GM18508 (cell line): Measurements from ENCODE around the gene ALK.

Experiments
- ATAC-seq: cut with Tn5 transposase; IDR thresholded peaks from one replicate; pipeline ENCODE4 v1.9.1; 2021; ENCODE audit warnings: moderate number of reproducible peaks; ENCODE audit not compliant: insufficient read depth, unreplicated experiment

Gene ALK

GRCh38 chr2:29397039-29397438 lies 524.3 kb downstream of the ALK start:
- no peak for ATAC-seq

DNA sequence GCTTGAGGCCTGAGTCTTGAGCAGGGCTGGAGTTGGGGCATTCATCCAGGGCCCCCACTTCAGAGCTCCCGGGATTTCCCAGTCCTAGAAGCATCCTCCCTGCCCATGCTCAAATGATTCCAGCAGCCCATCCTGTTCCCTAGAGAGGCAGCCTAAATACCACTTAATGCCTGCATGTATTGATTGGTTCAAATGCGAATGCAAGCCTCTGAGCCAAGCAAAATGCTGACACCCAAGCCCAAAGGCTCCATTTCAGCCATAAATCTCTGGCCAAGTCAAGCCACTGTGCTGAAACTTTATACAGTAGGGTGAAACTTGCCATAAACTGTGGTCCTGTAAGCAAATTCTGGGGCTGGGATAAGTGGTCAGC lies 526.4 kb downstream of the ALK start:
- no peak for ATAC-seq

- ATAC-seq: no peak
Observed at GRCh38 chr2:29394311-29394980, 526.9 kb downstream of the ALK start.

DNA sequence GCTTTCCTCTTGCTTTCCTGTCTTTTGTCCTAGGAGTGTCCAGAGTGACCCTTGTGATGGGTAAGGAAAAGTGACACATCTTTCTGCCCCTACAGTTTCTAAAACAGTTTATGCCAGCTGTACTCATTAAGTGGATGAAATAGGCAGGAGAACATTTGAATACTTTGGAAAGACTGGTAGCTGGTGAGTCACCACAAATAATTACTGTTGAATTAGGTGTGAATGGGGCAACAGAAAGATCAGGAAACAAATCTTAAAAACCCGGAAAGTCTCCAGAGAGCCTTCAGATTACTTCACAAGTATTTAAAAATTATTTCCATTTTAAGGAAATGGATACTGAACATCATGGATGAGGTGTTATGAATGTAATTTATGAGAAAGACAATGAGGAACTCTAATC lies 527.7 kb downstream of the ALK start:
- no peak for ATAC-seq

DNA sequence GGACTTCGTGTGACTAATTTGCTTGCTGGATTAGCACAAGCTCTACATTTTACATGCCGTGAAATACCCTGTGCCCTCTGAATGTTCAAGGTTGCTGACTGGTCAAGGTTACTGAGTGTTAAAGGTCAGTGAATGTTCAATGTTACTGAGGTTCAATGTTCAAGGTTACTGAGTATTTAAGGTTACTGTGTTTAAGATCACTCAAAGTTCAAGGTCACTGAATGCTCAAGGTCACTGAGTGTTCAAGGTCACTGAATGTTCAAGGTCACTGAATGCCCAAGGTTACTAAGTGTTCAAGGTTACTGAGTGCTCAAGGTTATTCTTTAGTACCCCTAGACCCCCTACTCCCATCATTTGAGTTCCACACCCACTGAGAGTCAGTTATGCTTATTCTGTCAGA lies 528.6 kb downstream of the ALK start:
- ATAC-seq: no peak

DNA sequence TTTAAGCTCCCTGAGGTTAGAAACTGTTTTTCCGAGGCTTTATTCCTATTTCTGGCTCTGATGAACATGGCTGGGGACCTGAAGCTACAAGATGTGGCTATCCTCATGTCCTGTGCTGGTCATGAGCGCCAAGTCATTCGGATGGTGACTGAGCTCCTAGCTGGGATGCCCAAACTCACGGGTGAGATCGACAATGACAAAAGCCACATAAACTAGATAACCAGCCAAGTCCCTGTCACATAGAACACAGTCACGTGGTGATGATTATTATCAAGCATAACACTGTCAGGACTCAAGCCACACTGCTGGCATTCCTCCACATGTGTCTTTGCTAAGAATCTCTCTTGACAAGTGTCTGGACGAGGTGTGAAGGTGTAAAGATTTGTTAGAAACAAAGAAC lies 531.2 kb downstream of the ALK start:
- ATAC-seq: no peak

GRCh38 chr2:29389686-29390085 lies 531.7 kb downstream of the ALK start:
- no peak for ATAC-seq

- no peak for ATAC-seq
Observed at GRCh38 chr2:29388071-29388470, 533.3 kb downstream of the ALK start.

DNA sequence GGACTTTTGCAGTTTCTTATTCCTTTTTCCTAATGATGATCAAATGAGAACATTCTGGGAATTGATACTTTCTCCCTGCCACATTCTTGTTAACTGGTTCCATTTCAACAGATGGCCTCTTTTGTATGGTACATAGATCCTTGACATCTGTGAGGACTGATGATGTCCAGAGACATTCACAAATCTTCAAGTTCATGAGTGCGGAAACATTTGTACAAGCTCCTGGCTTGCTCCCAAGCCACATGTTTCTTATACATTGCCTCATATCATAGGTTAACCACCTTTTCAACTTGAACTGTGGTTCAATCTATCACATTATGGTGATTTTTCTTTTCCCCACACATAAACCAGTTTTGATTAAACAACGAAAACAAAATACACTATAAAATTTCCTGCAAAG lies 538.9 kb downstream of the ALK start:
- ATAC-seq: no peak

DNA sequence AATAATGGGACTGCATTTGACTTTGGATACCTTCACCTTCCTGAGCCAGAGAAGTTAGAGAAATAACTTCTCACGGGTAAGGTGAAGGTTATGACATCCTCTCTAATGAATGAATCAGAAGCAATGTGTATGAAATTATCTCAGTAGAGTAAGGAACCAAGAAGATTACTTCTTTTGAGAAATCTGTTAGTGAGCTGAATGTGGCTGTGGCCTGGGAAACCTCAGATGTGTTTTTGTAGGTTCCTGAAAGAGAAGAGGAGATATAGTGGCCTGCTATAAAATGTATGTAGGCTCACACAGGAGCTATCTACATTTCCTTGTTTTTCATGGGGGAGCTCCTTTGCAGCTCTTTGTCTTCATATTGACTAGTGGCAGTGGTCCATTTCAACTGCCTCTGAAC lies 543.6 kb downstream of the ALK start:
- no peak for ATAC-seq

DNA sequence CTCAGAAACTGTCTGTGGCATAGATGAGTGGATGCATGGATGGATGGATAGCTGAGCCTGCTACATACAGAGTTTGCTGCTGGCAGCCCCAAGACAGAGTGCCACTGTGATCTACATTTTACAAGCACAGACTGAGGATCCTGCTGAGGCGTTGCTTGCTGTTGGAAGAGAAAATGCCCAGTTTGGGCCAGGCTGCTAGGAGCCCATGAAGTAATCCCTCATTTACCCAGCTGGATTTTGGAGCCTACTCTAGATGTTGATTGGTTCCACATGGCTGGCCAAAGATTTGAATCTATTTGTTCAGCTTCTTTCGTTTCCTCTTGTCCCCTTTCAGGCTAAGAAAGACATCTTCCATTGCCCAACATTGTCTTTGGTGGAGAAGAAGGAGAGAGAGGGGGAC lies 544.8 kb downstream of the ALK start:
- ATAC-seq: no peak

DNA sequence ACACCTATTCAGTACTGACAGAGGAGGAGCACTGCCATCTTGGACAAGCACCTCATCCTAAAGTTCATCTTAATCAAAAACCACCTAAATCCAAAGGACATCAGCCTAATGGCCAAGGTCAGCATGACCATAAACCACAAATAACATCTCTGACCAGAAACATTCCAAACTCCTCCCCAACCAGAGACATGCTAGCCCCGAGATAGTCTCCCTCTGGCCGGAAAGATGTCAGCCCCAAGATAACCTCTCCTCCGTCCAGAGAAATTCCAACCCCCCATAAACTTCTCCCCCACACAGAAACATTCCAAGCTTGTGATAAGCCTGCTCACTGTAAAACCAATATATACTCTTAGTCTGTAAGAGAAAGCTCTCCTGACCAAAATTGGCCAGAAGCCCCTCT lies 545.5 kb downstream of the ALK start:
- no peak for ATAC-seq

DNA sequence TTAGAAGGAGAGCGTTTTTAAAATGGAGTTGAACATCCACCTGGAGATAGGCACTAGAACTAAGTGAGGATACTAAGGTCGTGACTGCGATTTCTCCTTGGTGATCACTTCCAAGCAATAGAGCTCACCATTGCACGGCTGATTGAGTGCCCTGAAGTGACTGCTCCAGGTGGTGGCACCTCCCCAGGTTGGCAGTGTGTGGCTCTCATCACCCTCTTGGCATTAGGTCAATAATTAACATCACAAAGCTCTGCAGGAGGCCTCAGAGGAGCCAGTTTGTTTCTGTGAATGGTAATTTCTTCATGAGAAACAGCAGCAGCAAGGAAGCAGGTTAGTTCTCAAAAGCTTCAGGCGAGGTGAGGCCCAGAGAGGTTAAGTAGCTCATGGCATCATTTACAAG lies 546.6 kb downstream of the ALK start:
- no peak for ATAC-seq

DNA sequence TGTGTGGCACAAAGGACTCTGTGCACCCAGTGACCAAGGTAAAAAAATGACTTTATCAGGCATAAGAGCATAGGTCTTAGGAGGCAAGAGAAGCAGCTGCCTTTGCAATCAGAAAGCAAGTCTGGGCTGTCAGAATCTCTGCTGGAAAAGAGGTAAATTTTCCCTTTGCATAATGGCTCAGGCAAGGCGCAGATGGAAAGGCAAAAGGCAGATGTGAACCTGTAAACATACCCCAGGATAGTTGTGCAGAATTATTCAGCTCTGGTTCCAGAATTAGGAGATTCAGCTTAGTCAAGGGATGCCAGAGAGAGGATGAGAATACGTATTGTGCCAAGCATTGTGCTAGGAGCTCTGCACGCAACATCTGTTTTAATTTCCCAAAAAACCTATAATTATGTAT lies 547.5 kb downstream of the ALK start:
- ATAC-seq: no peak

DNA sequence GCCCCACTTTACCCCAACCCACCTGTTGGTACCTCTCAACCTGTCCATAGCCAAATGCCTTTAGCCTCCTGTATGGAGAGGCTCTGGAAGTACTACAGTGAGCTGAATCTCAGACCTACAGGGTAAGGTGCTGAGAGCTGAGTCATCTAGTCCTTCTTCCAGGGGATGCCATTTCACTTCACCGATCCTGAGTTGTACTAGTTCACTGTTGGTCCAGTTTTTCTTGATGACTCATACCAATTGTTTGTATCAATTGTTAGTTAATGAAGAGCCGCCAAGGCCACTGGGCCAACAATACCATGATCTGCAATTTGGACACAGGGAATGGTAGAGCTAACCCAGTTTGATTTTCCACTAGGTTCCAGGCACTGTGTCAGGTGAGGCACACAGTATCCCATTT lies 549.2 kb downstream of the ALK start:
- ATAC-seq: no peak

- ATAC-seq: no peak
Observed at GRCh38 chr2:29370581-29371125, 550.7 kb downstream of the ALK start.

- no peak for ATAC-seq
Observed at GRCh38 chr2:29370173-29370572, 551.2 kb downstream of the ALK start.

- no peak for ATAC-seq
Observed at GRCh38 chr2:29368659-29369040, 552.7 kb downstream of the ALK start.

DNA sequence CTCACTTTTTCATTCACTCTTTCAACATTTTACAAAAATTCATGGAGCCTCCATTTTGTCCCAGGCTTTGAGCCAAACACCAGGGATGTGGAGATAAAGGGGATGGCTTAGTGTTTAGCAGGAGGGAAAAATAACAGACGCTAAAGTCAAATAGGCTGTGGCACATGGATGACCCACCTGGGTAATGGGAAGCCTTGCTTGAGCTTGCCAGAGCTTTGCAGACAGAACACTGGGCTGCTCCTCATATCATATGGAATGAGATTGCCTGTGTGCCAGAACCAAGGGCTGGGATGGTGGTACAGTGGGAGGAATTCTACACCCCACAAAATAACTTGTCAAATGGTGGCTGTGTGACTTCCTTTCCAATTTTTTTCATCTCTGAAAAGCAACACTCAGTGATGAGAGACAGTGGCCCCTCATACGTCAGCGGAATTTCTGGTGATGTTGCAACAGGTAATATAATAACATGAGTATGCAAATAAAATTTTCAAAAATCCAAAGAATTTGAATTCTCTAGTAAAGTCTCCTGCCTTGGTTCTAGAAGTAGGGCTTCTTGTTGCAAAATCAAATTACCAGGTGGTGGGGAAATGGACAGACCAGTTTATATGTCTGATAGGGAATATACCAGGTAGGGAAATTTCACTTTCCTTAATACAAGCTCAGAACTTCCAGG lies 553.3 kb downstream of the ALK start:
- no peak for ATAC-seq

DNA sequence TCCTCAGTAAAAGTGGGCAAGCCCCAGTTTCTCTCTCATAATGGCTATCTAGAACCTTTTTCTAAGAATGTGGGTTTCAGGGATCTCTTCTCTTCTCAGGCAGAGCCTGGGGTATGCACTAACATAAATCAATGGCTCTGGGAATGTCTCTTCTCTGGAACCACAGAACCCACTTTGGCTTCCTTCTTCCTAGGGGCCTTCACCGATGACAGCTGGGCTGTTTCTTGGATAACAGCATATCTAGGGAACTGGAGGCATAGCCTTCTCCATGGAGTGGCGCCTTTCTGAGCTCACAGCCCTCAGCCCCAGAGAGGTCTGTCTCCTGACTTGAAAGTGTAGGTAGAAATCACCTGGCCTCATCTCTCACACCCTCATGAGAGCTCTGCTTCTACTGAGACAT lies 558.3 kb downstream of the ALK start:
- ATAC-seq: no peak

DNA sequence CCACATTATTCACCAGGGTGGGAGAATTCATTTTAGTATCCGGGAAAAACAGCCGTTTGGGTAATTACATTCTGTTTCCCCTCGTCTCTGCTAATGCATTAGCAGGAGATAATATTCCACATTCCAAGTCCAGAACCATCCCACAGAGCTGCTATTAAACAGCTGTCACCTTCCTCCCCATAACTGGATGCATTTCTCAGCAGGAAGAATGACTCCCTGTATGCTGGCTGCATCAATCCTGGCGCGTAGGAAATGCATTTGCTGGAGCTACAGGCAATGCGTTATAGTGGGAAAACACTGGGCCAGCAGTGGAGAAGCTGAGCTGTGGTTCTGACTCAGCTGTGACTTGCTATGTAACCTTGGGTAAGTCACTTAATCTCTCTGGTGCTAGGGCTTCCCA lies 560.2 kb downstream of the ALK start:
- no peak for ATAC-seq
